GM19035 (cell line): ENCODE results near the gene ACACB.
"Not testable (repeated sequence)": the region's sequence is repeated elsewhere in the genome, so short reads cannot be mapped to it uniquely, and the experiment has no call there.

Experiments used
- ATAC-seq: cut with Tn5 transposase; IDR thresholded peaks from one replicate; pipeline ENCODE4 v1.9.1; 2021; ENCODE audit not compliant: unreplicated experiment

The ACACB gene

GRCh38 chr12:109170324-109170723 lies 53.9 kb downstream of the ACACB start:
- ATAC-seq: no peak

DNA sequence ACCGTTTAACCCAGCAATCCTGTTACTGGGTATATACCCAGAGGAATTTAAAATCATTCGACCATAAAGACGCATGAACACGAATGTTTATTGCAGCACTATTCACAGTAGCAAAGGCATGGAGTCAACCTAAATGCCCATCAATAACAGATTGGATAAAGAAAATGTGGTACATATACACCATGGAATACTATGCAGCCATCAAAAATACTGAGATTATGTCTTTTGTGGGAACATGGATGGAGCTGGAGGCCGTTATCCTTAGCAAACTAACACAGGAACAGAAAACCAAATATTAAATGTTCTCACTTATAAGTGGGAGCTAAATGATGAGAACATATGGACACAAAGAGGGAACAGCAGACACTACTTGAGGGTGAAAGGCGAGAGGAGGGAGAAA lies 56.4 kb downstream of the ACACB start:
- not testable (repeated sequence) for ATAC-seq

GRCh38 chr12:109173443-109174240 lies 57.3 kb downstream of the ACACB start:
- no peak for ATAC-seq

GRCh38 chr12:109174468-109174867 lies 58.1 kb downstream of the ACACB start:
- ATAC-seq: no peak

- no peak for ATAC-seq
Measured at GRCh38 chr12:109178532-109178931, 62.1 kb downstream of the ACACB start.

DNA sequence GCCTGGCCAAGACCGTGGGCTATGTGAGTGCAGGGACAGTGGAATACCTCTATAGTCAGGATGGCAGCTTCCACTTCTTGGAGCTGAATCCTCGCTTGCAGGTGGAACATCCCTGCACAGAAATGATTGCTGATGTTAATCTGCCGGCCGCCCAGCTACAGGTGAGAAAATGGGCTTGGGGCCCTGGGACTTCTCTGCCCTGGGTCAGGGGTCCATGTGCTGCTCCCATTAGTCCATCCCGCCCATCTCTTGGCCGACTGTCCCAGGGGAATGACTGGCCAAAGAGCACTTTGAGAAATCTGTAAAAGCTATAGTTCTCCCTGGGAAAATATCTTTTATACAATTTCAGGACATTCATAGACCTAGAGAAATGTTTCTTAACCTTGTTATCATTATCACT lies 63.5 kb downstream of the ACACB start:
- no peak for ATAC-seq

GRCh38 chr12:109182041-109182839 lies 65.9 kb downstream of the ACACB start:
- no peak for ATAC-seq

GRCh38 chr12:109185441-109185840 lies 69.1 kb downstream of the ACACB start:
- no peak for ATAC-seq

DNA sequence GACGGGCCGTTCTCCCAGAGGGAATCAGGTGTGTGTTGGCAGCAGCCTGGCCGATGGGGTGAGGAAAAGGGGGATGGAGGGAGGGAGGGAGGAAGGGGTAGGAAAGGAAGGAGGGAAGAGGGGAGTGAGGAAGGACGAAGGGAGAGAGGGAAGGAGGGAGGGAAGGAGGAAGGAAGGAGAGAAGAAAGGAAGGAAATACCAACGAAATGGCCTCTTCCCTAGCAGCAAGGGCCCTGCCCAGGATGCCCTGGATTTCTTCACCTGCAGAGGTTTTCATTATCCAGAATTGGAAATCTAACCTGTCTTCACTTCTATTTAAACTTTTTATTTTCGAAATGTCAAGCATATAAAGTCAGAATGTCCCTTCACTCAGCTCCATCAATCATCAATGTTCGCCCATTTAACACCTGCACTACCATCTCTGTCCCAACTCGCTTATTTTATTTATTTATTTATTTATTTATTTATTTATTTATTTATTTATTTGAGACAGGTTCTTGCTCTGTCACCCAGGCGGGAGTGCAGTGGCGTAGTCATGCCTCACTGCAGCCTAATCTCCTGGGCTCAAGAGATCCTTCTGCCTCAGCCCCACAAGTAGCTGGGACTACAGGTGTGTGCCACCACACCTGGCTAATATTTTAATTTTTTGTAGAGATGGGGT lies 70.7 kb downstream of the ACACB start:
- ATAC-seq: no peak

DNA sequence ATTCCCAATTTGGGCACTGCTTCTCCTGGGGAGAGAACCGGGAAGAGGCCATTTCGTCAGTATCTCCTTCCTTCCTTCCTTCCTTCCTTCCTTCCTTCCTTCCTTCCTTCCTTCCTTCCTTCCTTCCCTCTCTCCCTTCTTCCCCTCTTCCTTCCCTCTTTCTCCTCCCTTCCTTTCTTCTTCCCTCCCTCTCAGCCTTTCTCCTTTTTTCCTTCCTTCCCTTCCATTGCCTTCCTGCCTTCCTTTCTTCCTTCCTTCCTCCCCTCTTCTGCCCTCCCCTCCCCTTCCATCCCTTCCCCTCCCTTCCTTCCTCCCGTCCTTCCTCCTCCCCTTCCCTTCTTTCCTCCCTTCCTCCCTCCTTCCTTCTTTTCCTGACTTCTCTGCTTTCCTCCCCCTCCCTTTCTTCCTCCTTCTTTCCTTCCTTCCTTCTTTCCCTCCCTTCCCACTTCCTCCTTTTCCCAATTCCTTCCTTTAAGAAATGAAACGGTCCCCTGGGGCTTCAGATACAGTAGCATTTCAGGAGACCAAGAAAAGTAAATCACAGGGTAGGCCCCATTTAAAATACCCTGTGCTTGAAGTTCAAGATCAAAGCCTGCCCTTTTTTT lies 71.8 kb downstream of the ACACB start:
- no peak for ATAC-seq

DNA sequence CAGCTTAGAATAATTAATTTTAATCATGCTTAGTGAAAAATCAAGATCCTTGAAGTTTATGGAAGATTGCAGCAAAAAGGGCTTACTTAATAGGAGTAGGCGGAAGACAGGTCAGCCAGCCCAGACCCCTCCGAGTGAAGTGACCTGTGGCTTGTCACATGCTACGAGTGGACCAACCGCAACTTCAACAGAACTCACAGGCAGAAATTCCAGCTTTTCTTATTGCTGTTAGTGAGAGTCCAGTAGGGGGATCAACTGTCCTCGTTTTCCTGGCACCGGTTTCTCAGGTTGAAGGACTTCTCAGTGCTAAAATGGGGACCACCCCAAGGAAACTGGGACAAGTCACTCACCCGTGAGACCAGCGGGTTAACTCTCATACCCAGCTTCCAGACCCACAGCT lies 72.9 kb downstream of the ACACB start:
- ATAC-seq: no peak

GRCh38 chr12:109191621-109192250 lies 75.3 kb downstream of the ACACB start:
- no peak for ATAC-seq

DNA sequence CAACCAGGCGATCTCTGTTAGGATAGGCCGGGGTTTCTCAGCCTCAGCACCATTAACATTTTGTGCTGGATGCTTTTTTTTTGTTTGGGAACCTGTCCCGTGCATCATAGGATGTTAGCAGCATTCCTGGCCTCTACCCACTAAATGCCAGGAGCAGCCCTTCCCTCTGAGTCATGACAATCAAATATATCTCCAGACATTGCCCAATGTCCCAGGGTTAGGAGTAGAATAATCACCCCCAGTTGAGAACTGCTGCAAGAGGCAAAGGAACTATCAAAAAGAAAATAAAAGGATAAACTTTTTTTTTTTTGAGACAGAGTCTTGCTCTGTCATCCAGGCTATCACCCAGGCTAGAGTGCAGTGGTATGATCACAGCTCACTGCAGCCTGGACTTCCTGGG lies 76.0 kb downstream of the ACACB start:
- ATAC-seq: no peak

DNA sequence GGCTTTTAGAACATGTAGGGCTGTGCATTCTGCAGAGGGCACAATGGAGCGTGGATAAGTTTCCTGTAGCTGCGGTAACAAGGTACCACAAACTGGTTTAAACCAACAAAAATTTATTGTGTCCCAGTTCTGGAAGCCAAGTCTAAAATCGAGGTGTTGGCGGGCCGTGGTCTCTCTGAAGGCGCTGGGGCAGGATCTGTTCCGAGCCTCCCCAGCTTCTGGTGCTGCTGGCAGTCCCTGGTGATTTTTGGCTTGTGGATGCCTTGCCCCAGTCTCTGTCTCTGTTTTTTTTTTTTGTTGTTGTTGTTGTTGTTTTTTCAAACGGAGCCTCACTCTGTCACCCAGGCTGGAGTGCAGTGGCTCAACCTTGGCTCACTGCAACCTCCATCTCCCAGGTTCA lies 77.5 kb downstream of the ACACB start:
- ATAC-seq: no peak

DNA sequence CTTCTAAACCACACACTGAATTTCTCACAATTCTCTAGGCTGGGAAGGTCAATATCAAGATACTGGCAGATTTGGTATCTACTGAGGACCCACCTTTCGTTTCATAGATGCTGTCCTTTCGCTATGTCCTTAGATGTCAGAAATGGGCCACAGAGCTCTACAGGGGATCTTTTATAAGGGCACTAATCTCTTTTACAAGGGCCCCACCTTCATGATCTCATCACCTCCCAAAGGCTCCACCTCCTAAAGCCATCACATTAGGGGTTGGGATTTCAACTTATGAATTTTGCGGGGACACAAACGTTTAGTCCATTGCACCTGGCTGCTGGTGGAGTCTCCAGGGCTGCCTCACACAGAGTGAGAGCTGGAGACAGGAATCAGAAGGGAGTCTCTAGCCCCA lies 79.9 kb downstream of the ACACB start:
- ATAC-seq: no peak

GRCh38 chr12:109197327-109197726 lies 80.9 kb downstream of the ACACB start:
- ATAC-seq: no peak

- ATAC-seq: no peak
Measured at GRCh38 chr12:109199324-109199723, 82.9 kb downstream of the ACACB start.

DNA sequence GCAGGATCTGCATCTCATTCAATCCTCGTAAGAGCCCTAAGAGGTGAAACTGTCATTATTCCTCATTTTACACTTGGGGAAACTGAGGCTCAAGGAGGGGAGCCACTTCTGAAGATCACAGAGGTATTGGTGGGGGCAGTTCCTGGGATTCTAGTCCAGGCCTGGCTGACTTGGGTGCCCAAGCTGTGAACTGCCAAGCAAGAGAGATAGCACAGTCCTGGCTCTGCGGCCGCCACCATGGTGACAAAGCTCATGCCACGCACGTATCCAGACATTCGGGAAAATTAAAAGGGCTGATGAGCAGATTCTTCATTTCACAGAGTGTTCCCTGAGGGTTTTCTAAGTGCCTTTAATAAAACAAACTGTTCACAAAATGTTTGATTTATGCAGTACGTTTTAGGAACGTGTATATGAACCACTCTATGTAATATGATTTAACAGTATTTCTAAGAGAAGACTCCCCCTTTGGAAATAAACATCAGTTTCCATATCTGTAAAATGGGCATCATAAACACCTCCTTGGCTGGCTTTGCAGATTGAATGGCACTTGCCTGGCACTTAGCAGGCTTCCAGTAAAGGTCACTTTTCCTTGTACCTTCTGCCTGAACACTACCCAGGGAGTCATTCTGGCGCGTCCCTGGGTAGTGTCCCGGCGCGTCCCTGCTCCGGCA lies 84.6 kb downstream of the ACACB start:
- ATAC-seq: no peak

GRCh38 chr12:109201496-109201885 lies 85.1 kb downstream of the ACACB start:
- ATAC-seq: no peak

DNA sequence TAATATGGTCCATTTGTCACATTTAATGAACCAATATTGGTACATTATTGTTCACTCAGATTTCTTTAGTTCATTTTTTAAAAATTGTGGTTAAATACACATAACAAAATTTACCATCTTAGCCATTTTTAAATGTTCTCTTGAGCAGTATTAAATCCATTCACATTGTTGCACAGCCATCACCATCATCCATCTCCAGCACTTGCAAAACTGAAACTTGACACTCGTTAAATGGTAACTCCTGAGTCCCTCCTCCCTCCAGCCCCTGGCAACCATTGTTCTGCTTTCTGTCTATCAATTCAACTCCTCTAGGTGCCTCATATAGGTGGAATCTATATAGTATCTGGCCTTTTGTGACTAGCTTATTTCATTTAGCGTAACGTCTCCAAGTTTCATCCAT lies 86.4 kb downstream of the ACACB start:
- ATAC-seq: no peak
